A673 (cell line): ENCODE results near the gene INTS4. TPM values are rescaled to one million over a fixed set of nuclear protein-coding genes. Genes with fewer than 3 reads are reported as not detected.

ENCODE experiments used
- BruUV-seq: library from RNA; stranded (reverse); fragments of 400-500 nt; replicated peaks from 2 replicates; lab custom pipeline; 2021; lab: Mats Ljungman, UMichigan
- CTCF ChIA-PET: fragments of 300-600 bp; sonication (Branson Sonifier 250); formaldehyde crosslinking; loops from one replicate; lab custom pipeline; 2022; ENCODE audit warnings: antibody characterized with exemption; lab: Charles Lee
- POLR2A ChIA-PET: fragments of 300-600 bp; sonication (Branson Sonifier 250); formaldehyde crosslinking; loops from one replicate; lab custom pipeline; 2022; ENCODE audit warnings: antibody characterized with exemption; ENCODE audit not compliant: low non-redundant PET; lab: Charles Lee
- DNase-seq: peaks from one replicate; pipeline ENCODE4 v3.0.0-alpha.2; 2015; ENCODE audit warnings: low spot score
- H3K27ac ChIP-seq: fragments of 200-600 bp; sonication (generic); 2 replicates; pipeline ENCODE4 v1.5.1; 2016; ENCODE audit warnings: mixed run types, low read depth, mild to moderate bottlenecking, mixed read lengths, antibody characterized with exemption, low read length; ENCODE audit not compliant: poor library complexity, severe bottlenecking
- H3K27me3 ChIP-seq: fragments of 200-600 bp; sonication (generic); replicated peaks from 2 replicates; pipeline ENCODE4 v1.6.1; 2017; ENCODE audit warnings: mixed run types, low read depth, mild to moderate bottlenecking, mixed read lengths, antibody characterized with exemption, low read length; ENCODE audit not compliant: insufficient read depth, poor library complexity
- H3K36me3 ChIP-seq: fragments of 200-600 bp; sonication (generic); 2 replicates; pipeline ENCODE4 v1.6.1; 2016; ENCODE audit warnings: mixed run types, mild to moderate bottlenecking, mixed read lengths, antibody characterized with exemption, low read length; ENCODE audit not compliant: insufficient read depth, poor library complexity, severe bottlenecking
- H3K4me1 ChIP-seq: fragments of 200-600 bp; sonication (generic); 2 replicates; pipeline ENCODE4 v1.6.1; 2017; ENCODE audit warnings: mixed run types, mild to moderate bottlenecking, mixed read lengths, antibody characterized with exemption, low read length; ENCODE audit not compliant: insufficient read depth, poor library complexity, severe bottlenecking
- H3K4me3 ChIP-seq: fragments of 200-600 bp; sonication (generic); 2 replicates; pipeline ENCODE4 v1.5.1; 2016; ENCODE audit warnings: low read depth, mixed run types, mild to moderate bottlenecking, mixed read lengths, low read length; ENCODE audit not compliant: poor library complexity, severe bottlenecking
- H3K9me3 ChIP-seq: fragments of 200-600 bp; sonication (generic); 2 replicates; pipeline ENCODE4 v1.6.1; 2016; ENCODE audit warnings: mixed run types, low read depth, mild to moderate bottlenecking, mixed read lengths, antibody characterized with exemption, low read length; ENCODE audit not compliant: poor library complexity, severe bottlenecking
- EZH2 ChIP-seq: fragments of 200-600 bp; sonication (generic); IDR thresholded peaks from 2 replicates; pipeline ENCODE4 v1.6.1; 2017; ENCODE audit warnings: borderline replicate concordance, low read depth, mild to moderate bottlenecking, mixed read lengths, antibody characterized with exemption, low read length; ENCODE audit not compliant: poor library complexity, severe bottlenecking
- intact Hi-C: fragments of 100-400 bp; cut with micrococcal nuclease; formaldehyde crosslinking; loops from one replicate; pipeline ENCODE4 v1.10.0; 2022; ENCODE audit not compliant: unreplicated experiment
- total RNA-seq: library from RNA; stranded (reverse); gene quantifications from 2 replicates; pipeline ENCODE4 v1.2.3, GENCODE V29; 2021
- TF ChIP-seq, protein P1 (sequence below): fragments of 300-800, 200-600 bp; sonication (generic); conservative IDR thresholded peaks from 2 replicates; pipeline ENCODE4 v1.5.1; 2017; ENCODE audit warnings: low read depth, mild to moderate bottlenecking, antibody characterized with exemption, low read length, moderate library complexity, mixed read lengths

The INTS4 gene
- total RNA-seq, 1 experiment from 2014 or later = 66.1 TPM

DNA sequence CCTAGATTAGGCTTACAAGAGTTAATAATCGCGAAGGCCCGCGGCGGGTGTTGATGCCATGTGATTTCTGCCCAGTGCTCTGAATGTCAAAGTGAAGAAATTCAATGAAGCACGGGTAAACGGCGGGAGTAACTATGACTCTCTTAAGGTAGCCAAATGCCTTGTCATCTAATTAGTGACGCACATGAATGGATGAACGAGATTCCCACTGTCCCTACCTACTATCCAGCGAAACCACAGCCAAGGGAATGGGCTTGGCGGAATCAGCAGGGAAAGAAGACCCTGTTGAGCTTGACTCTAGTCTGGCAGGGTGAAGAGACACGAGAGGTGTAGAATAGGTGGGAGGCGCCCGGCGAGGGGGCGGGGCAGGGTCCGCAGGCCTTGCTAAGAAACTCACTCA is 108.1 kb downstream of the INTS4 start:
- TF ChIP-seq, protein P1, sequence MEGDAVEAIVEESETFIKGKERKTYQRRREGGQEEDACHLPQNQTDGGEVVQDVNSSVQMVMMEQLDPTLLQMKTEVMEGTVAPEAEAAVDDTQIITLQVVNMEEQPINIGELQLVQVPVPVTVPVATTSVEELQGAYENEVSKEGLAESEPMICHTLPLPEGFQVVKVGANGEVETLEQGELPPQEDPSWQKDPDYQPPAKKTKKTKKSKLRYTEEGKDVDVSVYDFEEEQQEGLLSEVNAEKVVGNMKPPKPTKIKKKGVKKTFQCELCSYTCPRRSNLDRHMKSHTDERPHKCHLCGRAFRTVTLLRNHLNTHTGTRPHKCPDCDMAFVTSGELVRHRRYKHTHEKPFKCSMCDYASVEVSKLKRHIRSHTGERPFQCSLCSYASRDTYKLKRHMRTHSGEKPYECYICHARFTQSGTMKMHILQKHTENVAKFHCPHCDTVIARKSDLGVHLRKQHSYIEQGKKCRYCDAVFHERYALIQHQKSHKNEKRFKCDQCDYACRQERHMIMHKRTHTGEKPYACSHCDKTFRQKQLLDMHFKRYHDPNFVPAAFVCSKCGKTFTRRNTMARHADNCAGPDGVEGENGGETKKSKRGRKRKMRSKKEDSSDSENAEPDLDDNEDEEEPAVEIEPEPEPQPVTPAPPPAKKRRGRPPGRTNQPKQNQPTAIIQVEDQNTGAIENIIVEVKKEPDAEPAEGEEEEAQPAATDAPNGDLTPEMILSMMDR = no peak
- TF ChIP-seq EZH2 = no peak
- CTCF ChIA-PET = no interaction called here
- no peak overlapping the region for H3K27ac ChIP-seq
- DNase-seq = no peak
- peaks cover 9% of the 10 kb centered on the region for H3K36me3 ChIP-seq
- no TSS peak for BruUV-seq
- H3K9me3 ChIP-seq = no peaks in the 10 kb centered on the region
- H3K4me3 ChIP-seq = no peak overlapping the region
- intact Hi-C loops = no loop called here
- POLR2A ChIA-PET = no interaction called here
- H3K27me3 ChIP-seq = no peaks in the 10 kb centered on the region
- no peaks in the 10 kb centered on the region for H3K4me1 ChIP-seq

DNA sequence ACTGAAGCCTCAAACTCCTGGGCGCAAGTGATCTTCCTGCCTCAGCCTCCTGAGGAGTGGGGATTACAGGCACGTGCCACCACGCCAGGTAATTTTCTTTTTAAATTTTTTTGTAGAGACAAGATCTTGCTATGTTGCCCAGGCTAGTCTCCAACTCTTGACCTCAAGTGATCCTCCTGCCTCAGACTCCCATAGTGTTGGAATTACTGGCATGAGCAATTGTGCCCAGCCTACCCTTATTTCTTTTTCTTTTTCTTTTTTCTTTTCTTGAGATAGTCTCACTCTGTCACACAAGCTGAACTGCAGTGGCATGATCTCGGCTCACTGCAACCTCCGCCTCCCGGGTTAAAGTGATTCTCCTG is 109.7 kb downstream of the INTS4 start:
- BruUV-seq = no TSS peak
- ChIA-PET CTCF (no interaction called here), POLR2A (no interaction called here)
- no peaks in the 10 kb centered on the region for H3K4me1 ChIP-seq
- H3K9me3 ChIP-seq = no peaks in the 10 kb centered on the region
- H3K36me3 ChIP-seq = peaks cover 9% of the 10 kb centered on the region
- no peak overlapping the region for H3K27ac ChIP-seq
- H3K27me3 ChIP-seq = no peaks in the 10 kb centered on the region
- TF ChIP-seq EZH2 = no peak
- TF ChIP-seq, protein P1 = no peak
- intact Hi-C loops = no loop called here
- no peak for DNase-seq
- no peak overlapping the region for H3K4me3 ChIP-seq

DNA sequence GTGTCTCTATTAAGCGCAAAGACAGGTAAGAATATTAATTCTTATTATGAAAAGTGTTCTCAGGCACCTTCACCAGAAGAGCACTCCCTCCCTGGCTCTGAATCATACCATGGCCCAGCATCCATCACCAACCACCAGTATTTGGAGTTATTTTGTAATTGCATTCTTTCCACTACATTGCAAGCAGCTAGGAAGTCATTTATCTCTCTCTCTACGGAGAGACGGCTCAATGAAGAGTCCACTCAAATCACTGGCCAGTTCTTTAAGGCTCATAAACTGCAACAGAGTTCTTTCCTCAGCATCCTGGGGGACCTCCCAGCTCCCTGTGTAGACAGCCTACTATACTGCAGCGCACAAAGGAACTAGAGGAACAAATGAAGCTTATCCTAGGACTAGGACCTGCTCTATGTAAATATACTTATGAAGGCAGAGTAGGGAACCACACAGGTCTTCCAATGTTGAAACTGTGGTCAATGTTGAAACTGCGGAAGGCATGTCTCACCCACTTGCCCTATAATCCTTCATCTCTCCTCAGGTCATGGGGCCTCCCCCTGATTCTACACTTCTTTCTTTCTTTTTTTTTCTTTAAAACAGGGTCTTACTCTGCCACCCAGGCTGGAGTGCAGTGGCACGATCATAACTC is 110.2 kb downstream of the INTS4 start:
- CTCF ChIA-PET = no interaction called here

More for the DNA sequence above, 110.2 kb downstream of the INTS4 start:
- DNase-seq = no peak
- Histone ChIP-seq H3K4me3 (no peak overlapping the region), H3K9me3 (no peaks in the 10 kb centered on the region), H3K27ac (no peak overlapping the region), H3K4me1 (no peaks in the 10 kb centered on the region), H3K27me3 (no peaks in the 10 kb centered on the region), H3K36me3 (peaks cover 13% of the 10 kb centered on the region)
- POLR2A ChIA-PET = no interaction called here
- intact Hi-C loops = no loop called here
- BruUV-seq = no TSS peak
- TF ChIP-seq EZH2 = no peak
- TF ChIP-seq, protein P1 = no peak
